Endothelial cell of umbilical vein (primary cell): Measurements from ENCODE around the gene OGFOD2. TPM values are rescaled to one million over a fixed set of nuclear protein-coding genes. Genes with fewer than 3 reads are reported as not detected.

Experiments
- BruUV-seq: library from RNA; stranded (reverse); fragments of 400-500 nt; replicated peaks from 2 replicates; lab custom pipeline; 2021; lab: Mats Ljungman, UMichigan
- CTCF ChIA-PET: fragments of 300-600, 350-600 bp; sonication (Branson Sonifier 250); formaldehyde crosslinking; loops from one replicate; lab custom pipeline; 2021; ENCODE audit warnings: antibody characterized with exemption, inconsistent platforms; lab: Charles Lee
- POLR2A ChIA-PET: fragments of 300-600, 350-600 bp; sonication (Branson Sonifier 250); formaldehyde crosslinking; loops from one replicate; lab custom pipeline; 2021; ENCODE audit warnings: antibody characterized with exemption, inconsistent platforms; lab: Charles Lee
- DNase-seq: peaks from one replicate; pipeline ENCODE4 v3.0.0-alpha.2; 2011; ENCODE audit warnings: low read depth, low spot score
- FAIRE-seq: peaks from 2 replicates; lab custom pipeline; 2011; peaks lifted over from hg19 to GRCh38; lab: Jason Lieb, UNC
- H2AFZ ChIP-seq: 2 replicates; pipeline ENCODE4 v1.6.0; 2012; ENCODE audit warnings: low read depth, low read length, control low read depth, inconsistent platforms
- H3K27ac ChIP-seq: 2 replicates; pipeline ENCODE4 v1.5.1; 2011; ENCODE audit warnings: low read depth, mild to moderate bottlenecking, control low read depth, low read length, moderate library complexity; ENCODE audit not compliant: insufficient read depth
- H3K27me3 ChIP-seq, 2 experiments: 2 replicates each; pipeline versions ENCODE4 v1.6.0 to v1.6.1; 2011; ENCODE audit warnings: low read length in 2 of 2, mixed read lengths in 1 of 2; ENCODE audit not compliant: control insufficient read depth in 2 of 2, insufficient read depth in 2 of 2
- H3K36me3 ChIP-seq, 2 experiments: 2 replicates in 1 of 2; 3 replicates in 1 of 2; pipeline ENCODE4 v1.5.1; 2011; ENCODE audit warnings: low read length in 2 of 2, mild to moderate bottlenecking in 1 of 2, moderate library complexity in 1 of 2; ENCODE audit not compliant: control insufficient read depth in 2 of 2, insufficient read depth in 2 of 2; ENCODE audit errors: extremely low read depth in 1 of 2
- H3K4me1 ChIP-seq: 3 replicates; pipeline ENCODE4 v1.5.1; 2011; ENCODE audit warnings: mild to moderate bottlenecking, low read length; ENCODE audit not compliant: control insufficient read depth, insufficient read depth; ENCODE audit errors: extremely low read depth
- H3K4me2 ChIP-seq: 2 replicates; pipeline ENCODE4 v1.6.1; 2011; ENCODE audit warnings: low read length, control low read depth, mixed read lengths; ENCODE audit not compliant: insufficient read depth
- H3K4me3 ChIP-seq, 3 experiments: fragments of 200-600 bp in 1 of 3; sonication (generic), shearing (Covaris generic) in 1 of 3; replicated peaks in 1 of 3; 2 replicates each; pipeline ENCODE4 v1.5.1; 2011 to 2016; ENCODE audit warnings: control low read depth in 3 of 3, low read length in 3 of 3, mild to moderate bottlenecking in 2 of 3, inconsistent platforms in 1 of 3, low read depth in 1 of 3, moderate library complexity in 1 of 3; ENCODE audit not compliant: insufficient read depth in 1 of 3
- H3K79me2 ChIP-seq: 2 replicates; pipeline ENCODE4 v1.6.0; 2012; ENCODE audit warnings: low read length, inconsistent platforms; ENCODE audit not compliant: control insufficient read depth, insufficient read depth
- H3K9ac ChIP-seq: replicated peaks from 2 replicates; pipeline ENCODE3; 2011; ENCODE audit warnings: low read length, control low read depth; ENCODE audit not compliant: insufficient read depth; ENCODE audit errors: extremely low read depth
- H3K9me1 ChIP-seq: replicated peaks from 3 replicates; pipeline ENCODE4 v1.6.0; 2011; ENCODE audit warnings: mild to moderate bottlenecking, low read length; ENCODE audit not compliant: control insufficient read depth, insufficient read depth; ENCODE audit errors: extremely low read depth
- H3K9me3 ChIP-seq: replicated peaks from 2 replicates; pipeline ENCODE4 v1.5.1; 2012; ENCODE audit warnings: low read length, inconsistent platforms; ENCODE audit not compliant: control insufficient read depth, insufficient read depth
- H4K20me1 ChIP-seq: replicated peaks from 2 replicates; pipeline ENCODE3; 2011; ENCODE audit warnings: mild to moderate bottlenecking, low read length; ENCODE audit not compliant: control insufficient read depth, insufficient read depth; ENCODE audit errors: extremely low read depth
- EZH2 ChIP-seq: IDR thresholded peaks from 2 replicates; pipeline ENCODE4 v1.6.1; 2012; ENCODE audit warnings: borderline replicate concordance, low read depth, mild to moderate bottlenecking, moderate library complexity, low read length, inconsistent platforms; ENCODE audit not compliant: severe bottlenecking
- FOS ChIP-seq: IDR thresholded peaks from 2 replicates; pipeline ENCODE4 v1.6.1; 2011; ENCODE audit warnings: mild to moderate bottlenecking, low read length, moderate library complexity, borderline replicate concordance; ENCODE audit not compliant: insufficient read depth
- GATA2 ChIP-seq: IDR thresholded peaks from 2 replicates; pipeline ENCODE4 v1.7.0; 2011; ENCODE audit warnings: low read depth, mild to moderate bottlenecking, moderate library complexity, mixed read lengths, low read length; ENCODE audit not compliant: insufficient read length, insufficient read depth
- JUN ChIP-seq: IDR thresholded peaks from 2 replicates; pipeline ENCODE4 v1.6.1; 2011; ENCODE audit warnings: borderline replicate concordance, low read depth; ENCODE audit not compliant: insufficient read length, insufficient read depth
- MYC ChIP-seq: IDR thresholded peaks from one replicate; pipeline ENCODE4 v1.6.1; 2011; ENCODE audit warnings: mild to moderate bottlenecking, low read depth, low read length
- POLR2A ChIP-seq: IDR thresholded peaks from 2 replicates; pipeline ENCODE4 v1.6.1; 2012; ENCODE audit warnings: low read depth, mild to moderate bottlenecking, control low read depth, low read length
- POLR2AphosphoS5 ChIP-seq: IDR thresholded peaks from 2 replicates; pipeline ENCODE4 v1.6.1; 2012; ENCODE audit warnings: low read depth, mild to moderate bottlenecking, control low read depth, low read length, moderate library complexity; ENCODE audit not compliant: insufficient read depth
- dilution Hi-C: fragments of 300-500 bp; cut with MboI; formaldehyde crosslinking; loops from one replicate; pipeline ENCODE4 v1.15.0; 2019; ENCODE audit warnings: low sequenced_read_pairs; ENCODE audit not compliant: extremely low pct_ligation_motif_present
- intact Hi-C: fragments of 100-400 bp; cut with micrococcal nuclease; formaldehyde crosslinking; loops from one replicate; pipeline ENCODE4 v1.10.0; 2022
- polyA plus RNA-seq, 4 experiments: library from polyadenylated mRNA; depleted of rRNA in 3 of 4; stranded (reverse) in 3 of 4; unstranded in 1 of 4; fragments of >200 nt; gene quantifications; 2 replicates each; pipeline versions ENCODE4 v1.2.1 to v1.2.3, GENCODE V29; 2011 to 2012; ENCODE audit warnings: missing spikeins in 1 of 4
- total RNA-seq: library from RNA; stranded (reverse); gene quantifications from 2 replicates; pipeline ENCODE4 v1.2.3, GENCODE V29; 2021
- TF ChIP-seq, protein P1 (sequence below), 2 donors: IDR thresholded peaks; 1 replicate in 1 of 2; 2 replicates in 1 of 2; pipeline ENCODE4 v1.5.1; 2011; ENCODE audit warnings: low read length in 2 of 2, mild to moderate bottlenecking in 2 of 2, moderate library complexity in 2 of 2, control low read depth in 1 of 2, inconsistent platforms in 1 of 2, low read depth in 1 of 2; ENCODE audit not compliant: insufficient read depth in 1 of 2; ENCODE audit errors: extremely low read depth in 1 of 2
- TF ChIP-seq, protein P2 (sequence below): IDR thresholded peaks from 2 replicates; pipeline ENCODE4 v1.6.1; 2011; ENCODE audit not compliant: insufficient read depth, insufficient read length

Gene OGFOD2
- total and polyA plus RNA-seq, 2 donors (not counting 3 experiments of a cell fraction or from before 2014, with no cell fraction given): 16.8 to 24.1 TPM

- TF ChIP-seq POLR2AphosphoS5 (peak; percentile 75), EZH2 (no peak), POLR2A (peak; percentile 54)
- ChIA-PET POLR2A (interaction anchor here (0.6 to 1.7 kb wide), 3 partner anchors 20 to 1538 kb away, joined by 5 to 7 read pairs (median 5); partner anchors contain the start of genes MPHOSPH9 and MTRFR), CTCF (interaction anchor here (0.5 to 2.7 kb wide), 10 partner anchors 9 to 272 kb away, joined by 3 to 13 read pairs (median 3); partner anchors contain the start of gene OGFOD2)
- Histone ChIP-seq H2AFZ (peak within 1 kb of the TSS; percentile 89), H4K20me1 (no peaks in the 10 kb centered on the region), H3K27ac (no peak within 1 kb of the TSS), H3K4me3 (peak within 1 kb of the TSS; percentile 68 to 85 (median 77)), H3K9me1 (no peaks in the 10 kb centered on the region), H3K9me3 (no peaks in the 10 kb centered on the region), H3K4me2 (peak within 1 kb of the TSS; percentile 84), H3K9ac (peak within 1 kb of the TSS; percentile 46), H3K27me3 (no peaks in the 10 kb centered on the region), H3K4me1 (peaks cover 6% of the 10 kb centered on the region), H3K79me2 (no peaks in the 10 kb centered on the region), H3K36me3 (no peaks in the 10 kb centered on the region)
- intact Hi-C loops (loop anchor here (1.0 kb wide), 1 partner anchor 8 kb away; no protein-coding TSS in a partner anchor), dilution Hi-C loops (no loop called here)
- BruUV-seq: TSS peak; percentile 16
- DNase-seq (peak; percentile 92), FAIRE-seq (peak; percentile 95)
These were observed 8.9 kb upstream of the OGFOD2 start, which contains the start of gene ABCB9 for GRCh38 chr12:122965851-122966742. Gene ABCB9 (minus strand): TSS chr12:122966463. CDS start chr12:122960235, 6,228 bp downstream.

- Histone ChIP-seq H3K4me1 (peaks cover 6% of the 10 kb centered on the region), H2AFZ (no peak overlapping the region), H3K36me3 (no peaks in the 10 kb centered on the region), H3K9ac (no peak overlapping the region), H3K4me3 (no peak overlapping the region), H3K9me3 (no peaks in the 10 kb centered on the region), H3K27ac (no peak overlapping the region), H4K20me1 (no peaks in the 10 kb centered on the region), H3K4me2 (no peak overlapping the region), H3K79me2 (no peaks in the 10 kb centered on the region), H3K9me1 (no peaks in the 10 kb centered on the region), H3K27me3 (no peaks in the 10 kb centered on the region)
- FAIRE-seq (no peak), DNase-seq (no peak)
- dilution Hi-C loops (no loop called here), intact Hi-C loops (loop anchor here (1.0 kb wide), 1 partner anchor 7 kb away; no protein-coding TSS in a partner anchor)
- CTCF ChIA-PET: interaction anchor here (0.7 to 2.7 kb wide), 8 partner anchors 8 to 271 kb away, joined by 3 to 13 read pairs (median 4); partner anchors contain the start of gene OGFOD2
- TF ChIP-seq FOS (no peak), MYC (no peak), GATA2 (no peak), POLR2AphosphoS5 (no peak), EZH2 (no peak), POLR2A (no peak), JUN (no peak)
- TF ChIP-seq, protein P1, sequence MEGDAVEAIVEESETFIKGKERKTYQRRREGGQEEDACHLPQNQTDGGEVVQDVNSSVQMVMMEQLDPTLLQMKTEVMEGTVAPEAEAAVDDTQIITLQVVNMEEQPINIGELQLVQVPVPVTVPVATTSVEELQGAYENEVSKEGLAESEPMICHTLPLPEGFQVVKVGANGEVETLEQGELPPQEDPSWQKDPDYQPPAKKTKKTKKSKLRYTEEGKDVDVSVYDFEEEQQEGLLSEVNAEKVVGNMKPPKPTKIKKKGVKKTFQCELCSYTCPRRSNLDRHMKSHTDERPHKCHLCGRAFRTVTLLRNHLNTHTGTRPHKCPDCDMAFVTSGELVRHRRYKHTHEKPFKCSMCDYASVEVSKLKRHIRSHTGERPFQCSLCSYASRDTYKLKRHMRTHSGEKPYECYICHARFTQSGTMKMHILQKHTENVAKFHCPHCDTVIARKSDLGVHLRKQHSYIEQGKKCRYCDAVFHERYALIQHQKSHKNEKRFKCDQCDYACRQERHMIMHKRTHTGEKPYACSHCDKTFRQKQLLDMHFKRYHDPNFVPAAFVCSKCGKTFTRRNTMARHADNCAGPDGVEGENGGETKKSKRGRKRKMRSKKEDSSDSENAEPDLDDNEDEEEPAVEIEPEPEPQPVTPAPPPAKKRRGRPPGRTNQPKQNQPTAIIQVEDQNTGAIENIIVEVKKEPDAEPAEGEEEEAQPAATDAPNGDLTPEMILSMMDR (IDR thresholded peaks at IDR 0.05; ENCODE audit: extremely low read depth in 1 of 2, insufficient read depth in 1 of 2, low read depth in 1 of 2, low read length in 2 of 2): no peak
- TF ChIP-seq, protein P2, sequence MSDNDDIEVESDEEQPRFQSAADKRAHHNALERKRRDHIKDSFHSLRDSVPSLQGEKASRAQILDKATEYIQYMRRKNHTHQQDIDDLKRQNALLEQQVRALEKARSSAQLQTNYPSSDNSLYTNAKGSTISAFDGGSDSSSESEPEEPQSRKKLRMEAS: no peak
- POLR2A ChIA-PET: interaction anchor here (1.0 to 1.7 kb wide), 2 partner anchors 20 to 266 kb away, joined by 5 to 7 read pairs; partner anchors contain the start of genes MPHOSPH9 and MTRFR
- BruUV-seq: no TSS peak
These were observed 8.1 kb upstream of the OGFOD2 start for GRCh38 chr12:122966743-122967550.
